ENCODE data around the gene TESK2.

GRCh38 chr1:45383191-45383590 is 107.8 kb downstream of the TESK2 start:
- TF ChIP-seq GATA2 (CRISPR knock-in tag; IDR thresholded peaks at IDR 0.05) (no peak), RAD21 (IDR thresholded peaks at IDR 0.05; ENCODE audit: low read length) (no peak), POLR2AphosphoS5 (IDR thresholded peaks at IDR 0.05; ENCODE audit: low read depth, low read length) (no peak), CHD2 (IDR thresholded peaks at IDR 0.05; ENCODE audit: low read length, partially characterized antibody) (no peak), MAX (IDR thresholded peaks at IDR 0.05; ENCODE audit: low read depth) (no peak), REST (IDR thresholded peaks at IDR 0.05; ENCODE audit: low read depth, low read length) (no peak), SMC3 (IDR thresholded peaks at IDR 0.05; ENCODE audit: low read depth, low read length) (no peak)
- TF ChIP-seq, protein P1, sequence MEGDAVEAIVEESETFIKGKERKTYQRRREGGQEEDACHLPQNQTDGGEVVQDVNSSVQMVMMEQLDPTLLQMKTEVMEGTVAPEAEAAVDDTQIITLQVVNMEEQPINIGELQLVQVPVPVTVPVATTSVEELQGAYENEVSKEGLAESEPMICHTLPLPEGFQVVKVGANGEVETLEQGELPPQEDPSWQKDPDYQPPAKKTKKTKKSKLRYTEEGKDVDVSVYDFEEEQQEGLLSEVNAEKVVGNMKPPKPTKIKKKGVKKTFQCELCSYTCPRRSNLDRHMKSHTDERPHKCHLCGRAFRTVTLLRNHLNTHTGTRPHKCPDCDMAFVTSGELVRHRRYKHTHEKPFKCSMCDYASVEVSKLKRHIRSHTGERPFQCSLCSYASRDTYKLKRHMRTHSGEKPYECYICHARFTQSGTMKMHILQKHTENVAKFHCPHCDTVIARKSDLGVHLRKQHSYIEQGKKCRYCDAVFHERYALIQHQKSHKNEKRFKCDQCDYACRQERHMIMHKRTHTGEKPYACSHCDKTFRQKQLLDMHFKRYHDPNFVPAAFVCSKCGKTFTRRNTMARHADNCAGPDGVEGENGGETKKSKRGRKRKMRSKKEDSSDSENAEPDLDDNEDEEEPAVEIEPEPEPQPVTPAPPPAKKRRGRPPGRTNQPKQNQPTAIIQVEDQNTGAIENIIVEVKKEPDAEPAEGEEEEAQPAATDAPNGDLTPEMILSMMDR (IDR thresholded peaks at IDR 0.05), result no peak
- TF ChIP-seq, protein P2, sequence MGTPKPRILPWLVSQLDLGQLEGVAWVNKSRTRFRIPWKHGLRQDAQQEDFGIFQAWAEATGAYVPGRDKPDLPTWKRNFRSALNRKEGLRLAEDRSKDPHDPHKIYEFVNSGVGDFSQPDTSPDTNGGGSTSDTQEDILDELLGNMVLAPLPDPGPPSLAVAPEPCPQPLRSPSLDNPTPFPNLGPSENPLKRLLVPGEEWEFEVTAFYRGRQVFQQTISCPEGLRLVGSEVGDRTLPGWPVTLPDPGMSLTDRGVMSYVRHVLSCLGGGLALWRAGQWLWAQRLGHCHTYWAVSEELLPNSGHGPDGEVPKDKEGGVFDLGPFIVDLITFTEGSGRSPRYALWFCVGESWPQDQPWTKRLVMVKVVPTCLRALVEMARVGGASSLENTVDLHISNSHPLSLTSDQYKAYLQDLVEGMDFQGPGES (IDR thresholded peaks at IDR 0.05; ENCODE audit: low read depth, low read length), result no peak
